ENCODE measurements around the gene EFNB1. TPM values are rescaled to one million over a fixed set of nuclear protein-coding genes. Genes with fewer than 3 reads are reported as not detected.
"Not testable (repeated sequence)": the region's sequence is repeated elsewhere in the genome, so short reads cannot be mapped to it uniquely, and the experiment has no call there.

The EFNB1 gene
- total and polyA plus RNA-seq, 7 donors, result 8.9 to 14.9 (median 11.2) TPM

- Histone ChIP-seq H3K4me1 (no peaks in the 10 kb centered on the region), H3K4me3 (no peak overlapping the region), H3K36me3 (ENCODE audit: insufficient read depth in 1 of 2, low read depth in 1 of 2) (no peaks in the 10 kb centered on the region), H3K27ac (no peak overlapping the region), H3K9me3 (no peaks in the 10 kb centered on the region), H3K27me3 (ENCODE audit: insufficient read depth in 3 of 3, low read length in 2 of 3) (peaks cover 0 to 19% (median 0%) of the 10 kb centered on the region in 3 donors)
- DNase-seq (no peak), ATAC-seq (no peak)
- no peak for TF ChIP-seq CTCF (IDR thresholded peaks at IDR 0.05)
- 81 to 100% (median 94%) methylated on average over 1 of the region's 1 CpG for WGBS, 3 donors
- intact Hi-C loops (cut with DNase I), result no loop called here
Measured at GRCh38 chrX:68792083-68792482, 36.7 kb upstream of the EFNB1 start.

- no peak for DNase-seq
- ATAC-seq, result no peak
- Histone ChIP-seq H3K36me3 (ENCODE audit: insufficient read depth in 1 of 2, low read depth in 1 of 2) (no peaks in the 10 kb centered on the region), H3K9me3 (no peaks in the 10 kb centered on the region), H3K27ac (no peak overlapping the region), H3K27me3 (ENCODE audit: insufficient read depth in 3 of 3, low read length in 2 of 3) (peaks cover 0 to 26% (median 0%) of the 10 kb centered on the region in 3 donors), H3K4me3 (no peak overlapping the region), H3K4me1 (no peaks in the 10 kb centered on the region)
- TF ChIP-seq CTCF (IDR thresholded peaks at IDR 0.05), result no peak
- intact Hi-C loops (cut with DNase I), result no loop called here
- 77 to 79% (median 78%) methylated on average over 4 of the region's 4 CpGs for WGBS, 3 donors
Measured at GRCh38 chrX:68794461-68794860, 34.4 kb upstream of the EFNB1 start.

GRCh38 chrX:68795741-68796140 is 33.1 kb upstream of the EFNB1 start:
- 67 to 88% (median 83%) methylated on average over 3 of the region's 3 CpGs for WGBS, 3 donors
- DNase-seq (no peak), ATAC-seq (no peak)
- Histone ChIP-seq H3K4me3 (no peak overlapping the region), H3K27ac (no peak overlapping the region), H3K9me3 (no peaks in the 10 kb centered on the region), H3K4me1 (no peaks in the 10 kb centered on the region), H3K36me3 (ENCODE audit: insufficient read depth in 1 of 2, low read depth in 1 of 2) (no peaks in the 10 kb centered on the region), H3K27me3 (ENCODE audit: insufficient read depth in 3 of 3, low read length in 2 of 3) (peaks cover 0 to 26% (median 0%) of the 10 kb centered on the region in 3 donors)
- intact Hi-C loops (cut with DNase I), result no loop called here
- no peak for TF ChIP-seq CTCF (IDR thresholded peaks at IDR 0.05)

- H3K9me3 ChIP-seq; H3K36me3 ChIP-seq (ENCODE audit: insufficient read depth in 1 of 2, low read depth in 1 of 2); H3K4me3 ChIP-seq; H3K27ac ChIP-seq; ATAC-seq; intact Hi-C loops (cut with DNase I); H3K4me1 ChIP-seq; DNase-seq: not testable (repeated sequence)
- H3K27me3 ChIP-seq (ENCODE audit: insufficient read depth in 3 of 3, low read length in 2 of 3), result peaks cover 0 to 30% (median 0%) of the 10 kb centered on the region in 3 donors
Measured at GRCh38 chrX:68798400-68798799, 30.4 kb upstream of the EFNB1 start.

GRCh38 chrX:68801737-68802290 is 27.0 kb upstream of the EFNB1 start:
- no peak overlapping the region for H3K4me3 ChIP-seq
- H3K27me3 ChIP-seq (ENCODE audit: insufficient read depth in 3 of 3, low read length in 2 of 3), result peaks cover 0 to 26% (median 0%) of the 10 kb centered on the region in 3 donors
- no peak overlapping the region for H3K27ac ChIP-seq
- no peaks in the 10 kb centered on the region for H3K36me3 ChIP-seq (ENCODE audit: insufficient read depth in 1 of 2, low read depth in 1 of 2)
- intact Hi-C loops (cut with DNase I), result loop anchor here in 1 of 2 donors (10.0 kb wide), 1 partner anchor 287 kb away; no protein-coding TSS in a partner anchor
- no peaks in the 10 kb centered on the region for H3K4me1 ChIP-seq
- no peak for DNase-seq
- ATAC-seq, result no peak
- WGBS, 3 donors, result 75 to 83% (median 76%) methylated on average over 4 of the region's 4 CpGs
- TF ChIP-seq CTCF (IDR thresholded peaks at IDR 0.05), result no peak
- H3K9me3 ChIP-seq, result no peaks in the 10 kb centered on the region
